ENCODE measurements around the gene USP7.
"Not testable (repeated sequence)": the region's sequence is repeated elsewhere in the genome, so short reads cannot be mapped to it uniquely, and the experiment has no call there.

The USP7 gene
- total RNA-seq, result 305 to 323 reads per million in 2 donors

GRCh38 chr16:8963821-8964441, at the start of gene USP7:
USP7 (minus strand) TSS chr16:8963906; CDS start chr16:8963285, 621 bp downstream.
- DNase-seq, result peak; percentile 85

GRCh38 chr16:9013508-9013864, 49.8 kb upstream of the USP7 start:
- DNase-seq, result no peak

- no peak for DNase-seq
These were observed 49.3 kb upstream of the USP7 start for GRCh38 chr16:9012848-9013507.

- no peak for DNase-seq
These were observed 48.6 kb upstream of the USP7 start for GRCh38 chr16:9012330-9012729.

- DNase-seq, result no peak
These were observed 45.0 kb upstream of the USP7 start for GRCh38 chr16:9008601-9009260.

DNA sequence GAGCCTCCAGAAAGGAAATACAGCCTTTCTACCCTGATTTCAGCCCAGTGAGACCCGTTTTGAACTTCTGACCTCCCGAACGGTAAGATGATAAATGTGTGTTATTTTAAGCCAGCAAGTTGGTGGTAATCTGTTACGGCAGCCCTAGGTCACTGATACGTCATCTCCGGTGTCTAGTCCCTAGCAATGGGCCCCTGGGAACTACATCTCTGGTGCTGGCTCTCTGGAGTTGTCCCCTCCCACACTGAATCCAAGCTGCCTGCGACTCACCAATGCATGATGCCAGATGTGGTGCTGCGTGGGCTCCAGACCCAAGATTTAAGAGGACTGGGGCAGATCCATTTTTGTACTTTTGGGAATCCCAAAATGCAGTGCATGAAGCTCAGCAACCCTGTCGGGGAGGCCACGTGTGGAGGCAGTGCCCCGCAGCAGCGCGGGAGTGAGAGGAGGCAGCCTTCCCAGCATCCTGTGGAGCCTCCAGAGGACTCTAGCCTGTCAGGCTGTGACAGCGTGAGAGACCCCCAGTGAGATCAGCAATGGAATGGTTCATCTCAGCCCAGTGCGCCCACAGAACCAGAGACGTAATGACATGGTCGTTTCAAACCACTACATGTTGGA, 43.6 kb upstream of the USP7 start:
- no peak for DNase-seq

- DNase-seq, result no peak
These were observed 40.5 kb upstream of the USP7 start for GRCh38 chr16:9004183-9004582.

GRCh38 chr16:9003763-9004162, 40.1 kb upstream of the USP7 start:
- no peak for DNase-seq

- DNase-seq, result no peak
These were observed 39.6 kb upstream of the USP7 start for GRCh38 chr16:9003322-9003721.

DNA sequence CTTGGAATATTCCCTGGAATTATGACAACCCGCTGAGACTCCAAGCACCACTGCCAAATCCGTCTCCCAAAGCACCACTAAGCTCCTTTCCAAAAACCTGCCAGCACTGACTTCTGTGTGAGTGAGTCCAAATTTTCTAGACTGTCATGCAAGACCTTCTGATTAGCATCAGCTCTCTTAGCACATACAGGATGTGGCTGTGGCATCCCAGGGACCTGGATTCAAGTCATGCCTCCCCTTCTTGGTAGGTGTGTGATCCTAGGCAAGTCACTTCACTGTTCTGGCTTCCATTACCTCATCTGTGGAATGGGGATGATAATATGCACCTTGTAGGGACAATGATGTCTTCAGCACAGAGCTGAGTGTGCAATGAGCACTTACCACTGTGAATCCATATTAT, 38.3 kb upstream of the USP7 start:
- no peak for DNase-seq

DNA sequence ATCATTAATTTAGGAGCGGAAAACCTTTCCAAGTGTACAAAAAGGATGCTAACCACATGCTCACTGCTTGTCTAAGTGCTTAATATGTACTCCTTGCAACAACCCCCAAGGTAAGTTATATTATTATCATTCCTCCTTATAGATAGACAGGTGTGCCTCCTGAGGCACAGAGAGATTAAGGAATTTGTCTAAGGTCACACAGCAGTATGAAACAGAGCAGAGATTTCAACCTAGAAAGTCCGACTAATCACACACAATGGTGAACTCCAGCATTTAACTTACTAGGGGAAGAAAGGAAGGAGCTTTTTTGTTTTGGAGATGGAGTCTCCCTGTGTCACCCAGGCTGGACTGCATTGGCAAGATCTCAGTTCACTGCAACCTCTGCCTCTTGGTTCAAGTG, 37.0 kb upstream of the USP7 start:
- no peak for DNase-seq

DNA sequence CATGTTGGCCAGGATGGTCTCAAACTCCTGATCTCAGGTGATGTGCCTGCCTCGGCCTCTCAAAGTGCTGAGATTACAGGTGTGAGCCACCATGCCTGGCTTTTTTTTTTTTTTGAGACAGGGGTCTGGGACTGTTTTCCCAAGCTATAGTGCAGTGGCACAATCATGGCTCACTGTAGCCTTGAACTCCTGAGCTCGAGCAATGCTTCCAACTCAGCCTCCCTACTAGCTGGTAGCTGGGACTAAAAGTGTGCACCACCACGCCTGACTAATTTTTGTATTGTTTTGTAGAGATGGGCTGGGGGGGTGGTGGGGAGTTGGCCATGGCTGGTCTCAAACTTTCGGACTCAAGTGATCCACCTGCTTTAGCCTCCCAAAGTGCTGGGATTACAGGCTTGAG, 36.1 kb upstream of the USP7 start:
- DNase-seq, result no peak

DNA sequence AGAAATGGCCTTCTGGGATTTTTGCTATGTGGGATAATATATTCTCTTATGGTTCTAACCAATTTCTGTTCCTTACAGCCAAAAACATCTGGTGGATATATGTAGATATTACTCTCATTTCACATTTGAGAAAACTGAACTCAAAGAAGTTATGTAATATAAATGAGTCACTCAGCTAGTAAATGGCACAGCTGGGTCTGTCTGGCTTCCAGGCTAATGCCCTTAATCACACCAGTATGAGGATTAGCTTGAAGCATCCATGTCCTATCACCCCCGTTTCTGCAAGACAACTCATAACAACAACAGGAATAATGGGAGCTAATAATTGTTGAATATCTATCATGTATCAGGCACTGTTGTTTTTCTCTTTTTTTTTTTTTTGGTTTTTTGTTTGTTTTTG, 34.4 kb upstream of the USP7 start:
- no peak for DNase-seq

DNA sequence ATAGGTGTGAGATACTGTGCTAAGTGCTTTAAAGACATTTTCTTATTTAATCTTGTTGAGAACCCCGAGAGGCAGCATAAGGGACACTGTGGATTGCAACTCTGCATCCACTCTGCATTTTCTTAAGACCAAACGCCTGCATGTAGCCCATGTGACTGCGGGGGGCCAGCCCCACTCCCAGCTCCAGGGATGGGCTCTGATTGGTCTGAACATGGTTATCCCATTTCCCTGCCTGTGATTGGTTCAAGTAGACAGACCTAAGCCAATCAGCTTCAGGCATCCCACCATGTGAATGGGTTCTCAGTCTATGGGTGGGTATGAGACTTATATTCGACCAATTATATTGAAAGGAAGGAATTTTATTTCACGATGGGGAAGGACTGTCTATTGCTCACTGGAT, 33.2 kb upstream of the USP7 start:
- no peak for DNase-seq

GRCh38 chr16:8990445-8990844, 26.7 kb upstream of the USP7 start:
- no peak for DNase-seq

- no peak for DNase-seq
These were observed 25.6 kb upstream of the USP7 start for GRCh38 chr16:8989099-8989878.

- no peak for DNase-seq
These were observed 23.1 kb upstream of the USP7 start for GRCh38 chr16:8986818-8987191.

GRCh38 chr16:8986111-8986510, 22.4 kb upstream of the USP7 start:
- no peak for DNase-seq

DNA sequence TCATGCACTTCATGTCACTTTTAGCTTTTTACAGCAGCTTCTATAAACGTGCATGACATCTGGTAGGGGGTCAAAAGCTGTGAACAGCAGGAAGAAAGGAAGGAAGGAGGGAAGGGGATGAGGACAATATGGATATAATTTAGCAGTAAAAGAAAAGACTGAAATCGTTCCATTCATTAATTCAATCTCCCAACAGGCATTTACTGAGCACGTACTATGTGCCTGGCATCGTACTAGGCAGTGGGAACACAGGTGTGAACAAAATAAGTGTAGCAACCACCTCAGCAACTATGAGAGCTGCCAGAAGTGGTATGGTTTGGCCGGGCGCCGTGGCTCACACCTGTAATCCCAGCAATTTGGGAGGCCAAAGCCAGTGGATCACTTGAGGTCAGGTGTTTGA, 19.1 kb upstream of the USP7 start:
- no peak for DNase-seq

DNA sequence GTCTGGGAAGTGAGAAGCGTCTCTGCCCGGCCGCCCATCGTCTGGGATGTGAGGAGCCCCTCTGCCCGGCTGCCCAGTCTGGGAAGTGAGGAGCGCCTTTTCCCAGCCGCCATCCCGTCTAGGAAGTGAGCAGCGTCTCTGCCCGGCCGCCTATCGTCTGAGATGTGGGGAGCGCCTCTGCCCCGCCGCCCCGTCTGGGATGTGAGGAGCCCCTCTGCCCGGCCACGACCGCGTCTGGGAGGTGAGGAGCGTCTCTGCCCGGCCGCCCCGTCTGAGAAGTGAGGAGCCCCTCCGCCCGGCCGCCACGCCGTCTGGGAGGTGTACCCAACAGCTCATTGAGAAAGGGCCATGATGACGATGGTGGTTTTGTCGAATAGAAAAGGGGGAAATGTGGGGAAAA, 18.2 kb upstream of the USP7 start:
- not testable (repeated sequence) for DNase-seq

DNA sequence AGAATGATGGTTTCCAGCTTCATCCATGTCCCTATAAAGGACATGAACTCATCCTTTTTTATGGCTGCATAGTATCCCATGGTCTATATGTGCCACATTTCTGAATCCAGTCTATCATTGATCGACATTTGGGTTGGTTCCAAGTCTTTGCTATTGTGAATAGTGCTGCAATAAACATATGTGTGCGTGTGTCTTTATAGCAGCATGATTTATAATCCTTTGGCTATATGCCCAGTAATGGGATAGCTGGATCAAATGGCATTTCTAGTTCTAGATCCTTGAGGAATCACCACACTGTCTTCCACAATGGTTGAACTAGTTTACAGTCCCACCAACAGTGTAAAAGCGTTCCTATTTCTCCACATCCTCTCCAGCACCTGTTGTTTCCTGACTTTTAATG, 12.5 kb upstream of the USP7 start:
- DNase-seq, result not testable (repeated sequence)

DNA sequence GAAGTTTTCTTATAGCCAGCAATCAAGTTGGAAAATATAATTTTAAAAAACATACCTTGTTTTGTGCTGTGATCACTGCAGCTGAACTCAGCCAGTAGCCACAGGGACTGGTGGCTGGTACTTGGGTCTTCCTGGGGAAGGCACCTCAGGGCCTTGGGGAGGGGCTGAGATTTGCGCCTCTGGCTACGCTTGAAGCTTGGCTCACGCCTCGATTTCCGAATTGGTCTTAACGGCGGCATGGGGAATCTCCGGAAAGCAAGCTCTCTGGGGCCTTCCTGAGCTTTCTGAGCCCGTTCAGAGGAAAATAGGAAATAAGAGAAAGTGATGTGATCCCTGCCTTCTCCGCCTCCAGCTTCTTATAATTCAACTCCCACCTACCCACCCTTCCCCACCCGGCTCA, 11.3 kb upstream of the USP7 start:
- DNase-seq, result no peak
